ENCODE results near the gene HYAL2.
"Not testable (repeated sequence)": the region's sequence is repeated elsewhere in the genome, so short reads cannot be mapped to it uniquely, and the experiment has no call there.

HYAL2 gene

GRCh38 chr3:50289130-50289529 lies 33.4 kb downstream of the HYAL2 start:
- no peak overlapping the region for H3K4me3 ChIP-seq (ENCODE audit: low read depth, low read length)
- TF ChIP-seq CTCF (IDR thresholded peaks at IDR 0.05; ENCODE audit: borderline replicate concordance, insufficient read depth, low read depth, low read length), result no peak

GRCh38 chr3:50288387-50289007 lies 34.0 kb downstream of the HYAL2 start:
- TF ChIP-seq CTCF (IDR thresholded peaks at IDR 0.05; ENCODE audit: borderline replicate concordance, insufficient read depth, low read depth, low read length), result no peak
- no peak overlapping the region for H3K4me3 ChIP-seq (ENCODE audit: low read depth, low read length)

GRCh38 chr3:50287262-50287661 lies 35.3 kb downstream of the HYAL2 start:
- no peak overlapping the region for H3K4me3 ChIP-seq (ENCODE audit: low read depth, low read length)
- TF ChIP-seq CTCF (IDR thresholded peaks at IDR 0.05; ENCODE audit: borderline replicate concordance, insufficient read depth, low read depth, low read length), result no peak

- H3K4me3 ChIP-seq (ENCODE audit: low read depth, low read length), result no peak overlapping the region
- TF ChIP-seq CTCF (IDR thresholded peaks at IDR 0.05; ENCODE audit: borderline replicate concordance, insufficient read depth, low read depth, low read length), result no peak
These were observed 36.0 kb downstream of the HYAL2 start for GRCh38 chr3:50286322-50287227.

GRCh38 chr3:50284121-50284520 lies 38.4 kb downstream of the HYAL2 start:
- not testable (repeated sequence) for H3K4me3 ChIP-seq (ENCODE audit: low read depth, low read length)

- no peak for TF ChIP-seq CTCF (IDR thresholded peaks at IDR 0.05; ENCODE audit: borderline replicate concordance, insufficient read depth, low read depth, low read length)
- H3K4me3 ChIP-seq (ENCODE audit: low read depth, low read length), result no peak overlapping the region
These were observed 43.1 kb downstream of the HYAL2 start for GRCh38 chr3:50279255-50280016.

GRCh38 chr3:50278880-50279224 lies 43.7 kb downstream of the HYAL2 start, which contains the start of gene LSMEM2:
Gene LSMEM2 (plus strand): TSS chr3:50279087. CDS start chr3:50279114, 27 bp downstream.
- no peak for TF ChIP-seq CTCF (IDR thresholded peaks at IDR 0.05; ENCODE audit: borderline replicate concordance, insufficient read depth, low read depth, low read length)

More at GRCh38 chr3:50278880-50279224, 43.7 kb downstream of the HYAL2 start, which contains the start of gene LSMEM2:
- no peak within 1 kb of the TSS for H3K4me3 ChIP-seq (ENCODE audit: low read depth, low read length)

All from GM12875 (cell line).